HFF-Myc (cell line): Measurements from ENCODE around the gene DDAH1.

Experiments used
- DNase-seq: peaks from one replicate; pipeline ENCODE4 v3.0.0-alpha.2; 2011; ENCODE audit warnings: low read depth; ENCODE audit errors: extremely low read depth
- H3K4me3 ChIP-seq: replicated peaks from 2 replicates; pipeline ENCODE4 v1.5.1; 2011; ENCODE audit warnings: low read depth, mild to moderate bottlenecking, control low read depth, low read length
- TF ChIP-seq, protein P1 (sequence below): IDR thresholded peaks from 2 replicates; pipeline ENCODE4 v1.5.1; 2012; ENCODE audit warnings: mild to moderate bottlenecking, low read depth, low read length, control low read depth; ENCODE audit errors: missing control alignments

Gene DDAH1

DNA sequence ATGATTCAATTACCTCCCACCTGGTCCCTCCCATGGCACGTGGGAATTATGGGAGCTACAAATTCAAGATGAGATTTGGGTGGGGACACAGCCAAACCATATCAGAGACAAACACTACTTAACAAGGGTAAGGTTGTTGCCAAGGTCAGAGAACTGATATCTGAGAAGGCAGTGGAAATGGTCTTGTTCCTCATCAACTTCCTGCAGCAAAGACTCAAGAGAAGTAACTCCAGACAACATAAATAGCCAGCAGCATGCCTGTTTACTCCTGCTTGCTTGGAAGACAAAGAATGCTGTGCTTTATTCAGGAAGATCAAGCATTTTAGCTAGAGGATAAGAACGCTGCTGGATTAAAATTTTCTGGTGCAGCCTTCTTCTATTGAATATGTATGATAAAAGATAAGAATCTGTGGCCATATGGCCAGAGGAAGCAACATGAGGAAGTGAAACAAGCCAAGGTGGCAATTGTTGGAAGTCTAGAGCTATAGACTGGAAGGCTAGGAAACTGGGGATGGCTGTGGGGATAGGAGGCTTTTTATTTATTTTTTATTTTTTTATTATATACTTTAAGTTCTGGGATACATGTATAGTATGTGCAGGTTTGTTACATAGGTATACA, 36.4 kb downstream of the DDAH1 start:
- H3K4me3 ChIP-seq = no peak overlapping the region
- TF ChIP-seq, protein P1, sequence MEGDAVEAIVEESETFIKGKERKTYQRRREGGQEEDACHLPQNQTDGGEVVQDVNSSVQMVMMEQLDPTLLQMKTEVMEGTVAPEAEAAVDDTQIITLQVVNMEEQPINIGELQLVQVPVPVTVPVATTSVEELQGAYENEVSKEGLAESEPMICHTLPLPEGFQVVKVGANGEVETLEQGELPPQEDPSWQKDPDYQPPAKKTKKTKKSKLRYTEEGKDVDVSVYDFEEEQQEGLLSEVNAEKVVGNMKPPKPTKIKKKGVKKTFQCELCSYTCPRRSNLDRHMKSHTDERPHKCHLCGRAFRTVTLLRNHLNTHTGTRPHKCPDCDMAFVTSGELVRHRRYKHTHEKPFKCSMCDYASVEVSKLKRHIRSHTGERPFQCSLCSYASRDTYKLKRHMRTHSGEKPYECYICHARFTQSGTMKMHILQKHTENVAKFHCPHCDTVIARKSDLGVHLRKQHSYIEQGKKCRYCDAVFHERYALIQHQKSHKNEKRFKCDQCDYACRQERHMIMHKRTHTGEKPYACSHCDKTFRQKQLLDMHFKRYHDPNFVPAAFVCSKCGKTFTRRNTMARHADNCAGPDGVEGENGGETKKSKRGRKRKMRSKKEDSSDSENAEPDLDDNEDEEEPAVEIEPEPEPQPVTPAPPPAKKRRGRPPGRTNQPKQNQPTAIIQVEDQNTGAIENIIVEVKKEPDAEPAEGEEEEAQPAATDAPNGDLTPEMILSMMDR = no peak
- no peak for DNase-seq

GRCh38 chr1:85427849-85428248, 37.1 kb downstream of the DDAH1 start:
- DNase-seq = no peak
- H3K4me3 ChIP-seq = no peak overlapping the region
- TF ChIP-seq, protein P1 = no peak

DNA sequence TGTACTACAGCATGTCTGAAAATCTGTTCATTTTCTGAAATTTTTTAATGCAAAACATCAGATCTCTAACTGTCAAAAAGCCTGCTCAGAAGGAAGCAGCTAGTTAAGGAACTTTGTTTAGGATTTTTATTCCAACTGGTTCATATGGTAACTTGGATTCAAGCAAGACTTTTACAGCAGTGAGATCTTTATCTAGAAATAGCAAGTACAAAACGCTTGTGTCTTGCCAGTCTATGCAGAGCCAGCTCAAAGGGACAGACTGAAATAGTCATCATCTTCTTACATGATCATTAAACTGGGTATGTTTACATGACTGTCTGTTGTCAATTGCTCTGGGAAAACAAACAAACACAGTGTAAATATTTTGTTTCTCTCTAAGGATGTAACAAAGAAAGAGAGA, 37.6 kb downstream of the DDAH1 start:
- TF ChIP-seq, protein P1 = no peak
- DNase-seq = no peak
- H3K4me3 ChIP-seq = no peak overlapping the region

- no peak overlapping the region for H3K4me3 ChIP-seq
- TF ChIP-seq, protein P1 = no peak
- no peak for DNase-seq
Observed at GRCh38 chr1:85421179-85421578, 43.8 kb downstream of the DDAH1 start.

- TF ChIP-seq, protein P1 = no peak
- no peak for DNase-seq
- no peak overlapping the region for H3K4me3 ChIP-seq
Observed at GRCh38 chr1:85420199-85420598, 44.8 kb downstream of the DDAH1 start.

GRCh38 chr1:85417876-85418275, 47.1 kb downstream of the DDAH1 start:
- no peak for DNase-seq
- H3K4me3 ChIP-seq = no peak overlapping the region
- TF ChIP-seq, protein P1 = no peak

- H3K4me3 ChIP-seq = no peak overlapping the region
- DNase-seq = no peak
- TF ChIP-seq, protein P1 = no peak
Observed at GRCh38 chr1:85417017-85417416, 47.9 kb downstream of the DDAH1 start.
